ENCODE results near the gene DSC1. TPM values are rescaled to one million over a fixed set of nuclear protein-coding genes. Genes with fewer than 3 reads are reported as not detected.

The DSC1 gene
- total and polyA plus RNA-seq, 2 of the 13 experiments (the other 11 are each of a cell fraction or from before 2014, with no cell fraction given): not detected

GRCh38 chr18:31206071-31206470, 43.4 kb upstream of the DSC1 start (continued):
- TF ChIP-seq, protein P1, sequence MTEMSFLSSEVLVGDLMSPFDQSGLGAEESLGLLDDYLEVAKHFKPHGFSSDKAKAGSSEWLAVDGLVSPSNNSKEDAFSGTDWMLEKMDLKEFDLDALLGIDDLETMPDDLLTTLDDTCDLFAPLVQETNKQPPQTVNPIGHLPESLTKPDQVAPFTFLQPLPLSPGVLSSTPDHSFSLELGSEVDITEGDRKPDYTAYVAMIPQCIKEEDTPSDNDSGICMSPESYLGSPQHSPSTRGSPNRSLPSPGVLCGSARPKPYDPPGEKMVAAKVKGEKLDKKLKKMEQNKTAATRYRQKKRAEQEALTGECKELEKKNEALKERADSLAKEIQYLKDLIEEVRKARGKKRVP (CRISPR knock-in tag; IDR thresholded peaks at IDR 0.05): peak in 1 of 2 experiments; percentile 18; a peak in 1 of 4 replicates
- TF ChIP-seq TAF15 (IDR thresholded peaks at IDR 0.05; ENCODE audit: low read depth, low read length, poor library complexity, severe bottlenecking): no peak

GRCh38 chr18:31205273-31205672, 42.6 kb upstream of the DSC1 start:
- peaks cover 52% of the 10 kb centered on the region for H3K4me1 ChIP-seq (ENCODE audit: insufficient read depth, low read length)
- H2AFZ ChIP-seq (ENCODE audit: low read length): no peak overlapping the region
- H3K9ac ChIP-seq (ENCODE audit: insufficient read depth, low read depth, low read length): peak overlapping the region; percentile 58
- ATAC-seq (no peak), DNase-seq (ENCODE audit: low spot score) (peak; percentile 30), FAIRE-seq (no peak)
- POLR2A ChIA-PET: interaction anchor here (0.5 to 1.0 kb wide), 2 partner anchors 39 to 739 kb away, joined by 4 to 5 read pairs; no protein-coding TSS in a partner anchor
- intact Hi-C loops (cut with micrococcal nuclease; ENCODE audit: unreplicated experiment) (loop anchor here (5.0 to 10.0 kb wide), 3 partner anchors 60 to 307 kb away; no protein-coding TSS in a partner anchor), in situ Hi-C loops (cut with HindIII; ENCODE audit: extremely low pct_ligation_motif_present, low pct_unique_long_range_greater_than_20kb) (no loop called here)
- no peaks in the 10 kb centered on the region; a peak in 1 of 5 replicates for H3K27me3 ChIP-seq (ENCODE audit: control insufficient read depth in 1 of 2, insufficient read depth in 2 of 2, low read length in 2 of 2)
- H3K27ac ChIP-seq (ENCODE audit: extremely low read length, insufficient read depth, low read length): no peak overlapping the region
- H3K4me2 ChIP-seq (ENCODE audit: low read depth, low read length): peak overlapping the region; percentile 90
- BruUV-seq (replicated peaks): no TSS peak
- WGBS (ENCODE audit: low lambda C conversion rate): 0% methylated on average over 2 of the region's 2 CpGs
- TF ChIP-seq NRL (CRISPR knock-in tag; IDR thresholded peaks at IDR 0.05; ENCODE audit: borderline replicate concordance) (no peak), CEBPG (CRISPR knock-in tag; IDR thresholded peaks at IDR 0.05) (peak; percentile 49; the same call in 1 of the 2 replicates), SOX6 (IDR thresholded peaks at IDR 0.05) (no peak), SOX6 (CRISPR knock-in tag; IDR thresholded peaks at IDR 0.05) (0 out of 2 replicates have a peak, but pooled peaks have one; percentile 12)
- TF ChIP-seq, protein P2, sequence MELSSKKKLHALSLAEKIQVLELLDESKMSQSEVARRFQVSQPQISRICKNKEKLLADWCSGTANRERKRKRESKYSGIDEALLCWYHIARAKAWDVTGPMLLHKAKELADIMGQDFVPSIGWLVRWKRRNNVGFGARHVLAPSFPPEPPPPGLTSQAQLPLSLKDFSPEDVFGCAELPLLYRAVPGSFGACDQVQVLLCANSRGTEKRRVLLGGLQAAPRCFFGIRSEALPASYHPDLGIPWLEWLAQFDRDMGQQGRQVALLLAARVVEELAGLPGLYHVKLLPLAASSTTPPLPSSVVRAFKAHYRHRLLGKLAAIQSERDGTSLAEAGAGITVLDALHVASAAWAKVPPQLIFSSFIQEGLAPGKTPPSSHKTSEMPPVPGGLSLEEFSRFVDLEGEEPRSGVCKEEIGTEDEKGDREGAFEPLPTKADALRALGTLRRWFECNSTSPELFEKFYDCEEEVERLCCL (CRISPR knock-in tag; IDR thresholded peaks at IDR 0.05; ENCODE audit: borderline replicate concordance): no peak
- no peaks in the 10 kb centered on the region for H4K20me1 ChIP-seq (ENCODE audit: insufficient read depth, low read length)
- peak overlapping the region; percentile 17 to 59 (median 55); a peak in 5 of 6 replicates for H3K4me3 ChIP-seq (replicated peaks in 1 of 3; ENCODE audit: insufficient read depth in 1 of 3, low read depth in 2 of 3, low read length in 3 of 3)
- CTCF ChIA-PET (ENCODE audit: low intra/inter-chr PET ratio, low total read pairs): no interaction called here
- H3K79me2 ChIP-seq (ENCODE audit: insufficient read depth, low read length): no peaks in the 10 kb centered on the region
- no peaks in the 10 kb centered on the region for H3K36me3 ChIP-seq (replicated peaks in 1 of 2; ENCODE audit: control insufficient read depth in 1 of 2, insufficient read depth in 2 of 2, low read length in 2 of 2)
- no peaks in the 10 kb centered on the region for H3K9me3 ChIP-seq (ENCODE audit: low read length)

All from HepG2 (cell line).